Activated CD8-positive, alpha-beta memory T cell treated with anti-CD3 and anti-CD28 coated beads, Interleukin-2, amount 50 U/mL, for 1 hour (primary cell): ENCODE results near the gene MPEG1.

ENCODE experiments used
- DNase-seq: peaks from one replicate; pipeline ENCODE4 v3.0.0-alpha.2; 2020; ENCODE audit errors: extremely low read depth

The MPEG1 gene

DNA sequence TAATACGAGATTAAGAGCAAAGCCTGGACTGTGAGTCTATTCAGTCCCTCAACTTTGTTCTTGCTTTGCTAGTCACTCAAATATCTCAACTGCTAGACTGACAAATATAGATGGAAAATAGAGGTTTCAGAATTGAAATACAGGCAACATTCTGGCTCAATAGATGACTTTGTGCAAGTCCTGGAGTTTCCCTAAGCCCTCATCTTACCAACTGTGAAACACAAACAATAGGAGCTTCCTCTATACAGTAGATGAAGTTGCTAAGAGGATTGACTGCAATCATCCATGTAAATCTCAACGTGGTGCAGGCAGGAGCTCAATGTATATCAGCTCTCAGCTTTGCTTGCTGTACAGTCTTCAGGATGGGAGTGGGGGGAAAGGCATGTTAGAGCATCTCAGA, 6.2 kb upstream of the MPEG1 start:
- DNase-seq, result no peak

- DNase-seq, result no peak
These were observed 5.6 kb upstream of the MPEG1 start for GRCh38 chr11:59218319-59218718.

GRCh38 chr11:59216641-59217564, 4.2 kb upstream of the MPEG1 start:
- DNase-seq, result no peak

GRCh38 chr11:59214141-59214893, 1.6 kb upstream of the MPEG1 start:
- DNase-seq, result no peak

- no peak for DNase-seq
These were observed 505 bp downstream of the MPEG1 start for GRCh38 chr11:59212222-59212621.

GRCh38 chr11:59208956-59209355, 3.8 kb downstream of the MPEG1 start:
- no peak for DNase-seq

- peak; percentile 11 for DNase-seq
These were observed 4.7 kb downstream of the MPEG1 start for GRCh38 chr11:59207988-59208451.

DNA sequence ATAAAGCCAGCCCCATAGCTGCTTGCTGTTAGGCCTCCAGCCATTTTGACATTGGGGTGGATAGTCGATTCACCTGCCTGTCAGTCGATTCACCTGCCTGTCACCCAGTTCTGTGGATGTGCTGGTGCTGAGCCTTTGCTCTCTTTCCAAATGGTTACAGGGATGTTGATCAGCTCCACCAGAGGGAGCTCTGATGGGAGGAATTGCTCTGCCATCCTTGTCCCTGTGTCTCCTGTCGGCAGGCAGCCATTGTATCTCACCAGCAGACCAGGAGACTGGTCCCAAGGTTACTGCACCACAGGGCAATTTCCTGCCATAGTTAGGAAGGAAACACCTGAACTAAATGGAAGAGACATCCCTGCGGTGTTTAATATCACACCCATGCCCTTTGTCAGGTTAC, 6.1 kb downstream of the MPEG1 start:
- no peak for DNase-seq

DNA sequence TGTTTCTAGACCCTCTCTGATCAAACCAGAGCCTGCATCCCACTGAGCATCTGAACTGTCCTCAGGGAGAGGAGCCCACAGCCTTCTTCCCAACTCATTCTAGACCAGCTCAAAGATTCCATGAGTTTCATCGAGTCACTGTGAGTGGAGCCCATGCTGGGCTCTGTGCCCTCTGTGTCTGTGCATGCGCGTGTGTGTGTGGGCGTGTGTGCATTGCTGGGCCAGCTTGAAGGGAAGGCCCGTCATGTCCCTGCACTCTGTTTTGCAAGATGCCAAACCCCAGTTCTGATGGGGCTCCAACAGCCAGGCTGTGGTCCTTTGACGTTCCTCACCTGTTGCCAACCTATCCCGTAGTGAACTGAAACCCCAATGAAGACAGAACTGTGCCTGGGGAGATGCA, 7.1 kb downstream of the MPEG1 start:
- no peak for DNase-seq

DNA sequence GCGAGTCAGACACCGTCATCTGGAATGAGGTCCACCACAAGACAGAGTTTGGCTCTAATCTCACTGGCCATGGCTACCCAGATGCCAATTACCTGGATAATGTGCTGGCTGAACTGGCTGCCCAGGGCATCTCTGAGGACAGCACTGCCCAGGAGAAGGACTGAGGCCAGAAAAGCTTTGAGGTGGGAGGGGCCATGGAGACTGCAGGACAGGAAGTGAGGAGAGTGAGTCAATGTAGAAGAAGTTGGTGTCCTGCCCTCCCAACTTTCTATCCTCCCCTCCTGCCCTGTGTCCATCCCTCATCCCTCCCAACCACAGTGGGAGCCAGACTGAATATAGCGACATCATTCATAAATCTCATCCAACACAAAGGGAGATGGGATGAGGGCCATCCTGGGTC, 8.0 kb downstream of the MPEG1 start:
- no peak for DNase-seq

DNA sequence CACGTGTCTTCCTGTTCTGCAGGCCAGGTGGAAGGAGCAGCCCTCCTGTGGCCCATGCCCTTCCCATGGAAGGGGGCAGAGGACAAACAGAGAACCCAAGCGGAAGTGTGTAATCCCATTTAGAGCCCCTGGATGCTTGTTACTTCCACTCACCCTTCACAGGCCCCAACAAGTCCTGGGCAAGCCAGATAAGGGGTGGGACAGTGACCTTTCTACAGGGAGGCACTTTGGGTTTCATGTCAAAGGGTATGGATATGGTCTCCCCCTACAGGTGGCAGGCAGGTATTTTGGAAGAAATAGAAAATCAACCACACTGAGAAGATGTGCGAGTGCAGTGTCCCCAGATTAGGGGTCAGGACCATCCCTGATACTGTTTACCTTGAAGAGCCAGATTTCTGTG, 11.4 kb downstream of the MPEG1 start:
- DNase-seq, result no peak

DNA sequence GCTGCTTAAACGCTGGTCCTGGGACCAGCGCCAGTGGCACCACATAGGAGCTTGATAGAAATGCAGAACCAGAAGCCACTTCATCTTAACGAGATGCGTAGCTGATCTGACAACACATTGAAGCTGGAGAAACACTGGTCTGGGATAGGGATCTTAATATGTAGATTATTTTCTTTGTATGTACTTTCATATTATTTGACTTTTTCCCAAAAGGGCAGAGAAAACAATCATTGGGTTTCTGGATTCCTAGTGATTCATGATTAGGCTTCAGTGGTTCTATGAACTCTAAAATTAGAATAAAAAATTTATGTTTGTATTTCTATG, 12.3 kb downstream of the MPEG1 start:
- no peak for DNase-seq

DNA sequence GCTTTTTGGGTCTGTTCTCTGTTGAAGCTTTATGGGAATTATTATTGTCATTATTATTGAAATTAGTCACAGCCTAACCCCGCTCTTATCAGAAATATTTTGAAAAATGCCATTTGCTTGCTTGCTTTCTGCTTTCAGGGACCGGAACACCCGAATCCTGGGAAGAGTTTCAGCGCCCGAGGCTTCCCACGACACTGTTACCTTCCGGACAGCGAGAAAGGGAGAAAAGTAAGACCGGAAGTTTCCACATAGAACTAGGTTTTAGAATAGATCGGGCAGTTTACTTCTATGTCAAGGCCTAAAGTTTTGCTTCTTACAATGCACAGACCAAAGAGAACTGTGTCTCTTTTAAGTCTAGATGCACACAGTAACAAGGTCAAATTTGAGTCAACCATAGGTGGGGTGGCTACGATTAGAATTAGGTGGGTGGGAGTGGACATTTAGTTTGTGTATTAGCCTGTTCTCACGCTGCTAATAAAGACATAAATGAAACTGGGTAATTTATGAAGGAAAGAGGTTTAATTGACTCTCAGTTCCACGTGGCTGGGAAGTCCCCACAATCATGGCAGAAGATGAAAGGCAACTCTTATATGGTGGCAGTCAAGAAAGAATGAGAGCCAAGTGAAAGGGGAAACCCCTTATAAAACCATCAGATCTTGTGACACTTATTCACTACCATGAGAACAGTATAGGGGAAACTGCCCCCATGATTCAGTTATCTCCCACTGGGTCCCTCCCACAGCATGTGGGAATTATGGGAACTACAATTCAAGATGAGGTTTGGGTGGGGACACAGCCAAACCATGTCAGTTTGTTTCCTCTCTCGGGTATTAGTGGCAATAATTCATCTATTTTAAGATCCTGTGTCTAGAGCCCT, 12.9 kb downstream of the MPEG1 start:
- DNase-seq, result no peak

DNA sequence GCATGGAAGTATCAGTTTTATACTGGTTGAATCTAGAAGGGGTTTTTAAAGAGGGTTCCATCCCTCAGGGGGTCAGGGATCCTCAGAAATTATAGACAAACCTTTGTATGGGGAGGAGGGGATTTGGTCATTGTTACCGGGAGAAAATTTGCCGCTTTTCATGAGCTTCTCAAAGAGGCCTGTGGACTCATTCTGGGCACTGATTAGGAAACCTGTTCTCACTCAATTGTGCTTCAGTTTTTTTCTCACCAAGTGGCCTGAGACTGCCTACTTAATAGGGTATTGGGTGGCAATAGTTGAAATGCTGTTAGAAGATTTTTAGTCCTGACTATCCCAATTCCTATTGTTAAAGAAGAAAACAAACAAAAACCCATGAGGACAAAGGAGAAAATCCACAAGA, 14.0 kb downstream of the MPEG1 start:
- no peak for DNase-seq

GRCh38 chr11:59197991-59198390, 14.7 kb downstream of the MPEG1 start:
- no peak for DNase-seq

- DNase-seq, result no peak
These were observed 15.9 kb downstream of the MPEG1 start for GRCh38 chr11:59196777-59197176.

DNA sequence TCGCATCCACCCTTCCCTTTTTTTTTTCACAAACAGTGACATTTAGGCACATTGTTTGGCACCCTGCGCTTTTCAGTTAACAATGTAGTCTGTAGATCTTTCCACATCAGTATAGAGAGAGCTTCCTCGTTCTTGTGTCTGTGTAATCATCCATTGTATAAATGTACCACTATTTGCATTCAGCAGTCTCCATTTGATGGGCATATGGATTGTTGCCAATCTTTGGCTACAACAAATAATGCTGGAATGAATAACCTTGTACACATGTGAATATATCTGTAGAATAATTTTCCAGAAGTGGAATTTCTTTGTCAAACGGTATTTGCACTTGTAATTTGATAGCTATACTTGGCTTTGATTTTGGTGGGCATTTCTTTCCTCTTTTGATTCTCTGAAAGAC, 17.1 kb downstream of the MPEG1 start:
- no peak for DNase-seq

GRCh38 chr11:59193587-59194130, 19.1 kb downstream of the MPEG1 start:
- DNase-seq, result no peak

- no peak for DNase-seq
These were observed 20.2 kb downstream of the MPEG1 start for GRCh38 chr11:59192446-59193020.

DNA sequence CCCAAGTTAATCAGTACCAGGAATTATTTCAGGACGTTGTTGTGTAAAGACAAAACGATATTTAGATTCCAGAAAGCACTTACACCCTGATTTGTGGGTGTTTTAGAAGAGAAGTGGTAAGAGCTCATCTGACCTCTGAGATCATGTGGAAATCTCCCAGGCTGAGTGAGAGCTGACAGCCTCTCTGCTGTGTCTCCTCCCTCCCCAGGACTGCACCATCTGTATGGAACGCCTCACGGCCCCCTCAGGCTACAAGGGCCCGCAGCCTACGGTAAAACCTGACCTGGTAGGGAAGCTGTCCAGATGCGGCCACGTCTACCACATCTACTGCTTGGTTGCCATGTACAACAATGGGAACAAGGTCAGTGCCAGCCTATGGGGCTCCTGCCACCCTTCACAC, 20.8 kb downstream of the MPEG1 start:
- DNase-seq, result no peak

DNA sequence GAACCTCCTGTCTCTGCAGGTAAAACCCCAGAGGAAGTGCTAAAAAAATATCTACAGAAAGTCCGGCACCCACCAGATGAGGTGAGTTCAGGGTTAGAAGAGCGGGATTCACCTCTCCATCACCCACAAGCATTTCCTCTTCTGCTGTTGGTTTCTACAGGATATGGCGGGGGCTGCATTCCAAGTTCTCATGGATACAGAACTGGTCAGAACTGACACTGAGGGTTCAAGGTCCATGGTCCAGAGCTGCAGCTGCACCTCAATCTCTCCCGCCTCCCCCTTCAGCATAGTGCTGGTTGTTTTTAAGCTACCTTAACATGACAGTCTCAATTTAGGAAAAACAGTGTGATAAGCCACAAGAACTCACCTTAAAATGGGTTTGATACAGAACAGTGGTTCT, 21.6 kb downstream of the MPEG1 start:
- DNase-seq, result no peak

DNA sequence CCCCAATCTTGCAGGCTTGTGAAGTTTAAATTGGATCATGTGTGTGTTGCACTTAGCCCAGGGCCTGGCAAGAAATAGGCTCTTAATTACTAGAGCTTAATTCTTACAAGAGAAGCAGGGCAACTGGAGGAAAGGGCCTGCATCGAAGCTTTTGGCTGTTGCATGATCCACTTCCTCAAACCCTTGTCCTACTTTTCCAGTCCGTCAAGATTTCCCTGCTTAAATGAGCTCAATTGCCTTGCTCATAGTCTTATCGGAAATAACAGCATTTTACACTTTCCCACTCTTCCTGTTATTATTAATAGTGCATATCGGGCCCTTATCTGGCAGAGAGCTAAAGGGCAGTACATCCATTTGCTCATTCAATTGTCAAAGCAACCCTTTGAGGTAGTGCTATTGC, 22.7 kb downstream of the MPEG1 start:
- no peak for DNase-seq
